Karpas-422 (cell line): ENCODE data around the gene ITPA. TPM values are rescaled to one million over a fixed set of nuclear protein-coding genes. Genes with fewer than 3 reads are reported as not detected.

Source experiments
- DNase-seq: peaks from one replicate; pipeline ENCODE4 v3.0.0-alpha.2; 2015
- H2AFZ ChIP-seq: fragments of 200-600 bp; sonication (generic); 2 replicates; pipeline ENCODE4 v1.6.1; 2014; ENCODE audit warnings: antibody characterized with exemption, low read length, mixed read lengths
- H3K27ac ChIP-seq: fragments of 200-600 bp; sonication (generic); 2 replicates; pipeline ENCODE4 v1.5.1; 2014; ENCODE audit warnings: mild to moderate bottlenecking, low read length, moderate library complexity
- H3K27me3 ChIP-seq: fragments of 200-600 bp; sonication (generic); 2 replicates; pipeline ENCODE4 v1.6.1; 2014; ENCODE audit warnings: low read length, mixed read lengths
- H3K36me3 ChIP-seq: fragments of 200-600 bp; sonication (generic); 2 replicates; pipeline ENCODE4 v1.6.1; 2014; ENCODE audit warnings: low read length, mixed read lengths; ENCODE audit not compliant: insufficient read depth
- H3K4me1 ChIP-seq: fragments of 200-600 bp; sonication (generic); 2 replicates; pipeline ENCODE4 v1.6.1; 2014; ENCODE audit warnings: mild to moderate bottlenecking, low read length, mixed read lengths
- H3K4me2 ChIP-seq: fragments of 200-600 bp; sonication (generic); 2 replicates; pipeline ENCODE4 v1.6.1; 2014; ENCODE audit warnings: low read length, low read depth, mild to moderate bottlenecking; ENCODE audit not compliant: poor library complexity, severe bottlenecking
- H3K4me3 ChIP-seq: fragments of 200-600 bp; sonication (generic); 2 replicates; pipeline ENCODE4 v1.5.1; 2014; ENCODE audit warnings: mild to moderate bottlenecking, antibody characterized with exemption, low read length, mixed read lengths
- H3K79me2 ChIP-seq: fragments of 200-600 bp; sonication (generic); 2 replicates; pipeline ENCODE4 v1.6.1; 2014; ENCODE audit warnings: mild to moderate bottlenecking, low read length, mixed read lengths
- H3K9ac ChIP-seq: fragments of 200-600 bp; sonication (generic); 2 replicates; pipeline ENCODE4 v1.6.0; 2014; ENCODE audit warnings: low read length
- H3K9me2 ChIP-seq: fragments of 200-600 bp; sonication (generic), shearing (Covaris generic); replicated peaks from 2 replicates; pipeline ENCODE4 v1.6.0; 2014; ENCODE audit warnings: mild to moderate bottlenecking, low read length, moderate library complexity; ENCODE audit not compliant: insufficient read depth
- H3K9me3 ChIP-seq: fragments of 300-700, 200-600 bp; sonication (generic); 2 replicates; pipeline ENCODE4 v1.6.1; 2014; ENCODE audit warnings: low read length, mixed read lengths
- H4K20me1 ChIP-seq: fragments of 200-600 bp; sonication (generic); 2 replicates; pipeline ENCODE4 v1.6.1; 2014; ENCODE audit warnings: mild to moderate bottlenecking, antibody characterized with exemption, low read length, low read depth; ENCODE audit not compliant: insufficient read depth
- total RNA-seq: library from RNA; depleted of rRNA; stranded (reverse); fragments of >200 nt; shearing (Covaris generic); gene quantifications from 2 replicates; pipeline ENCODE4 v1.2.3, GENCODE V29; 2014; ENCODE audit warnings: low replicate concordance

The ITPA gene
- total RNA-seq, 1 experiment from 2014 or later: 76.9 TPM

GRCh38 chr20:3227506-3227905 is 18.2 kb downstream of the ITPA start:
- Histone ChIP-seq H3K4me1 (no peaks in the 10 kb centered on the region), H3K9ac (no peak overlapping the region), H3K36me3 (no peaks in the 10 kb centered on the region), H3K9me2 (no peaks in the 10 kb centered on the region), H3K79me2 (no peaks in the 10 kb centered on the region), H2AFZ (no peak overlapping the region), H3K9me3 (no peaks in the 10 kb centered on the region), H4K20me1 (no peaks in the 10 kb centered on the region), H3K4me2 (no peak overlapping the region), H3K27me3 (no peaks in the 10 kb centered on the region), H3K27ac (no peak overlapping the region), H3K4me3 (no peak overlapping the region)
- no peak for DNase-seq

- Histone ChIP-seq H3K79me2 (no peaks in the 10 kb centered on the region), H3K36me3 (no peaks in the 10 kb centered on the region), H3K4me3 (no peak overlapping the region), H3K27me3 (no peaks in the 10 kb centered on the region), H3K9ac (no peak overlapping the region), H3K9me2 (no peaks in the 10 kb centered on the region), H2AFZ (no peak overlapping the region), H3K4me1 (no peaks in the 10 kb centered on the region), H4K20me1 (no peaks in the 10 kb centered on the region), H3K27ac (no peak overlapping the region), H3K4me2 (no peak overlapping the region), H3K9me3 (no peaks in the 10 kb centered on the region)
- DNase-seq: no peak
These were observed 18.8 kb downstream of the ITPA start for GRCh38 chr20:3227936-3228749.

GRCh38 chr20:3228750-3229032 is 19.4 kb downstream of the ITPA start:
- DNase-seq: no peak
- Histone ChIP-seq H3K4me1 (no peaks in the 10 kb centered on the region), H3K27ac (no peak overlapping the region), H3K9me2 (no peaks in the 10 kb centered on the region), H3K36me3 (no peaks in the 10 kb centered on the region), H4K20me1 (no peaks in the 10 kb centered on the region), H3K27me3 (no peaks in the 10 kb centered on the region), H3K4me3 (no peak overlapping the region), H3K79me2 (no peaks in the 10 kb centered on the region), H2AFZ (no peak overlapping the region), H3K9me3 (no peaks in the 10 kb centered on the region), H3K4me2 (no peak overlapping the region), H3K9ac (no peak overlapping the region)

GRCh38 chr20:3229158-3229557 is 19.9 kb downstream of the ITPA start:
- Histone ChIP-seq H3K9me3 (no peaks in the 10 kb centered on the region), H3K79me2 (no peaks in the 10 kb centered on the region), H2AFZ (no peak overlapping the region), H3K9me2 (no peaks in the 10 kb centered on the region), H3K27me3 (no peaks in the 10 kb centered on the region), H3K36me3 (no peaks in the 10 kb centered on the region), H3K4me2 (no peak overlapping the region), H4K20me1 (no peaks in the 10 kb centered on the region), H3K27ac (no peak overlapping the region), H3K4me1 (no peaks in the 10 kb centered on the region), H3K4me3 (no peak overlapping the region), H3K9ac (no peak overlapping the region)
- DNase-seq: no peak

- Histone ChIP-seq H3K9me3 (no peaks in the 10 kb centered on the region), H3K4me2 (no peak overlapping the region), H3K27me3 (no peaks in the 10 kb centered on the region), H3K9me2 (no peaks in the 10 kb centered on the region), H3K27ac (no peak overlapping the region), H3K4me3 (no peak overlapping the region), H3K9ac (no peak overlapping the region), H3K36me3 (no peaks in the 10 kb centered on the region), H3K4me1 (no peaks in the 10 kb centered on the region), H3K79me2 (no peaks in the 10 kb centered on the region), H4K20me1 (no peaks in the 10 kb centered on the region), H2AFZ (no peak overlapping the region)
- no peak for DNase-seq
These were observed 20.5 kb downstream of the ITPA start for GRCh38 chr20:3229798-3230197.

GRCh38 chr20:3231116-3231515 is 21.8 kb downstream of the ITPA start:
- Histone ChIP-seq H3K79me2 (no peaks in the 10 kb centered on the region), H3K36me3 (no peaks in the 10 kb centered on the region), H2AFZ (no peak overlapping the region), H3K9ac (no peak overlapping the region), H3K4me2 (no peak overlapping the region), H3K4me1 (no peaks in the 10 kb centered on the region), H3K27me3 (no peaks in the 10 kb centered on the region), H3K9me2 (no peaks in the 10 kb centered on the region), H3K27ac (no peak overlapping the region), H3K4me3 (no peak overlapping the region), H3K9me3 (no peaks in the 10 kb centered on the region), H4K20me1 (no peaks in the 10 kb centered on the region)
- DNase-seq: no peak

- Histone ChIP-seq H4K20me1 (no peaks in the 10 kb centered on the region), H3K4me1 (no peaks in the 10 kb centered on the region), H3K79me2 (no peaks in the 10 kb centered on the region), H3K9me2 (no peaks in the 10 kb centered on the region), H3K36me3 (no peaks in the 10 kb centered on the region), H3K9me3 (no peaks in the 10 kb centered on the region), H3K9ac (no peak overlapping the region), H3K4me3 (no peak overlapping the region), H3K4me2 (no peak overlapping the region), H3K27me3 (no peaks in the 10 kb centered on the region), H3K27ac (no peak overlapping the region), H2AFZ (no peak overlapping the region)
- no peak for DNase-seq
These were observed 22.7 kb downstream of the ITPA start for GRCh38 chr20:3231889-3232588.

- DNase-seq: no peak
- Histone ChIP-seq H3K4me1 (peaks cover 5% of the 10 kb centered on the region), H3K9ac (no peak overlapping the region), H3K27ac (no peak overlapping the region), H2AFZ (no peak overlapping the region), H3K9me2 (no peaks in the 10 kb centered on the region), H3K4me2 (no peak overlapping the region), H3K79me2 (no peaks in the 10 kb centered on the region), H3K9me3 (no peaks in the 10 kb centered on the region), H3K4me3 (no peak overlapping the region), H3K36me3 (no peaks in the 10 kb centered on the region), H4K20me1 (no peaks in the 10 kb centered on the region), H3K27me3 (no peaks in the 10 kb centered on the region)
These were observed 24.1 kb downstream of the ITPA start for GRCh38 chr20:3233131-3233990.
